Heart left ventricle (tissue), 13 donors: ENCODE measurements around the gene KCNK15.
"Not testable (repeated sequence)": the region's sequence is repeated elsewhere in the genome, so short reads cannot be mapped to it uniquely, and the experiment has no call there.

Source experiments
- POLR2A ChIP-seq, 2 donors: fragments of 450-650 bp; IDR thresholded peaks; one replicate each; pipeline ENCODE4 v1.6.1; 2017; ENCODE audit warnings: antibody characterized with exemption in 2 of 2, mild to moderate bottlenecking in 2 of 2, moderate library complexity in 2 of 2
- TF ChIP-seq, protein P1 (sequence below), 12 donors: fragments of 200-600 bp; sonication (generic) in 4 of 12; IDR thresholded peaks; one replicate each; pipeline versions ENCODE4 v1.5.0 to v1.8.0; 2018 to 2022; ENCODE audit warnings: antibody characterized with exemption in 12 of 12, mild to moderate bottlenecking in 5 of 12
- donor health status: ischemic (EF 13 %, LVEDD 7.1; RV severe dilation, severe dysfunction).
- donor health status: DM: no; HTN: yes; CAD: no.
- donor health status: DM: no; HTN: no; CAD: no.
- donor health status: ischemic (EF 25% LVEDD 6.9; RV normal size, moderate dysfunction).
- donor health status: ischemic (EF 25% LVEDD 5.7; RV mildly dilated, moderate dysfunction).
- donor health status: ischemic (EF 35%, LVEDD 5.7; RV mildly dilated, moderate dysfunction).
- donor health status: nonischemic (EF 11% LVEDD 7.7; RV severe dilation, severe dysfunction).
- donor health status: DM: yes; HTN: yes; CAD: no.
- donor health status: PGD.
- donor health status: ischemic (EF 29% LVEDD 5.4; RV normal size, mild dysfunction).
- donor health status: nonischemic (EF 23%, LVEDD 6.1; RV moderate dilation, normal function).

DNA sequence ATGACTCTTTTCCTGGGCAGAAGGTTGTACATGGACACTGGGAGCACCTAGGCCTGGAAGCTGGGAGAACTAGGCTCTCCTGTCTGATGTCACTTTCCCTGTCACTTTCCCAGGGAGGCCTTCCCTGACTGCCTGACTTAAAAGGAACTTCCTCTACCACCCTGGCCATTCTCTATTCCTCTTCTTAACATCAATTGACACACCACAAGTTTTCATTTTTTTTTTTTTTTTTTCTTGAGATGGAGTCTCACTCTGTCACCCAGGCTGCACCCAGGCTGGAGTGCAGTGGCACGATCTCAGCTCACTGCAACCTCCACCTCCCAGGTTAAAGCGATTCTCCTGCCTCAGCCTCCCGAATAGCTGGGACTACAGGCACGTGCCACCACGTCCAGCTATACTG is 48.6 kb upstream of the KCNK15 start:
- TF ChIP-seq, protein P1, sequence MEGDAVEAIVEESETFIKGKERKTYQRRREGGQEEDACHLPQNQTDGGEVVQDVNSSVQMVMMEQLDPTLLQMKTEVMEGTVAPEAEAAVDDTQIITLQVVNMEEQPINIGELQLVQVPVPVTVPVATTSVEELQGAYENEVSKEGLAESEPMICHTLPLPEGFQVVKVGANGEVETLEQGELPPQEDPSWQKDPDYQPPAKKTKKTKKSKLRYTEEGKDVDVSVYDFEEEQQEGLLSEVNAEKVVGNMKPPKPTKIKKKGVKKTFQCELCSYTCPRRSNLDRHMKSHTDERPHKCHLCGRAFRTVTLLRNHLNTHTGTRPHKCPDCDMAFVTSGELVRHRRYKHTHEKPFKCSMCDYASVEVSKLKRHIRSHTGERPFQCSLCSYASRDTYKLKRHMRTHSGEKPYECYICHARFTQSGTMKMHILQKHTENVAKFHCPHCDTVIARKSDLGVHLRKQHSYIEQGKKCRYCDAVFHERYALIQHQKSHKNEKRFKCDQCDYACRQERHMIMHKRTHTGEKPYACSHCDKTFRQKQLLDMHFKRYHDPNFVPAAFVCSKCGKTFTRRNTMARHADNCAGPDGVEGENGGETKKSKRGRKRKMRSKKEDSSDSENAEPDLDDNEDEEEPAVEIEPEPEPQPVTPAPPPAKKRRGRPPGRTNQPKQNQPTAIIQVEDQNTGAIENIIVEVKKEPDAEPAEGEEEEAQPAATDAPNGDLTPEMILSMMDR (IDR thresholded peaks at IDR 0.05) = not testable (repeated sequence)
- not testable (repeated sequence) for TF ChIP-seq POLR2A (IDR thresholded peaks at IDR 0.05)
